PFSK-1 (cell line): ENCODE results near the gene ADRM1.

ENCODE experiments used
- POLR2AphosphoS5 ChIP-seq: IDR thresholded peaks from 2 replicates; pipeline ENCODE4 v1.6.1; 2012; ENCODE audit warnings: low read depth, mild to moderate bottlenecking, control low read depth, low read length, moderate library complexity
- SIN3A ChIP-seq: IDR thresholded peaks from 2 replicates; pipeline ENCODE4 v1.6.1; 2012; ENCODE audit warnings: mild to moderate bottlenecking, low read length, moderate library complexity, borderline replicate concordance; ENCODE audit not compliant: insufficient read depth

GRCh38 chr20:62344092-62344491, 41.3 kb downstream of the ADRM1 start:
- TF ChIP-seq POLR2AphosphoS5 (no peak), SIN3A (no peak)
